Sigmoid colon (tissue), 4 donors: ENCODE data around the gene CLEC4D.

ENCODE experiments used
- EP300 ChIP-seq, 4 donors: sonication (generic); formaldehyde crosslinking; IDR thresholded peaks; one replicate each; pipeline ENCODE4 v1.6.1; 2017; ENCODE audit warnings: antibody characterized with exemption in 4 of 4
- POLR2A ChIP-seq, 2 donors: fragments of 450-650 bp; IDR thresholded peaks; one replicate each; pipeline ENCODE4 v1.6.1; 2016; ENCODE audit warnings: antibody characterized with exemption in 2 of 2, mild to moderate bottlenecking in 2 of 2, moderate library complexity in 2 of 2
- TF ChIP-seq, protein P1 (sequence below), 4 experiments: fragments of 450-650 bp in 3 of 4; fragments of 200-600 bp in 1 of 4; IDR thresholded peaks; one replicate each; pipeline ENCODE4 v1.5.1; 2016 to 2019; ENCODE audit warnings: antibody characterized with exemption in 4 of 4, mild to moderate bottlenecking in 3 of 4, moderate library complexity in 2 of 4

DNA sequence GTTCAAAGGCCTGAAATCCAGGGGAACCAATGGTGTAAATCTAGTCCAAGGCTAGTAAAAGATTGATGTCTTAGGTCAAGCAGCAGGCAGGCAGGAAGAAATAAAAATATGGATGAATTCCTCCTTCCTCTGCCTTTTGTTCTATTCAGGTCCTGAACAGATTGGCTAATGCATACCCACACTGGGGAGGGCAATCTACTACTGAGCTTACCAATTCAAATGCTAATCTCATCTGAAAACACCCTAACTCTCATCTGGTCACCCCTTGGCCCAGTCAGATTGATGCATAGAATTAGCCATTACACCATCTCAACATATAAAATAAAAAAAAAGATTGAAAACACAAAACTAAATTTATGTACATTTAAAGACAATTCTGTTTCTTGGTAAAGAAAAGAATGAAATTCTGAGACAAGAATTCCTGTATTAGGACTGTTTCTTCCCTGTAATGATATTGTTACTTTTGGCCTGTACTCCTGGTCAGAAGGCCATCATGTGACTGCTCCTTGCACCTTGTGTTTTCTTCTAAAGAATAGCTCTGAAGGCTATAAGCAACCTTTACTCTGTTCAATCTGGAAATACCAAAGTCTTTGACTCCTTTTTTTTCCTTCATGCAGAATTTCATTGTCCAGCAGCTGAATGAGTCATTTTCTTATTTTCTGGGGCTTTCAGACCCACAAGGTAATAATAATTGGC, 37.6 kb upstream of the CLEC4D start:
- TF ChIP-seq, protein P1, sequence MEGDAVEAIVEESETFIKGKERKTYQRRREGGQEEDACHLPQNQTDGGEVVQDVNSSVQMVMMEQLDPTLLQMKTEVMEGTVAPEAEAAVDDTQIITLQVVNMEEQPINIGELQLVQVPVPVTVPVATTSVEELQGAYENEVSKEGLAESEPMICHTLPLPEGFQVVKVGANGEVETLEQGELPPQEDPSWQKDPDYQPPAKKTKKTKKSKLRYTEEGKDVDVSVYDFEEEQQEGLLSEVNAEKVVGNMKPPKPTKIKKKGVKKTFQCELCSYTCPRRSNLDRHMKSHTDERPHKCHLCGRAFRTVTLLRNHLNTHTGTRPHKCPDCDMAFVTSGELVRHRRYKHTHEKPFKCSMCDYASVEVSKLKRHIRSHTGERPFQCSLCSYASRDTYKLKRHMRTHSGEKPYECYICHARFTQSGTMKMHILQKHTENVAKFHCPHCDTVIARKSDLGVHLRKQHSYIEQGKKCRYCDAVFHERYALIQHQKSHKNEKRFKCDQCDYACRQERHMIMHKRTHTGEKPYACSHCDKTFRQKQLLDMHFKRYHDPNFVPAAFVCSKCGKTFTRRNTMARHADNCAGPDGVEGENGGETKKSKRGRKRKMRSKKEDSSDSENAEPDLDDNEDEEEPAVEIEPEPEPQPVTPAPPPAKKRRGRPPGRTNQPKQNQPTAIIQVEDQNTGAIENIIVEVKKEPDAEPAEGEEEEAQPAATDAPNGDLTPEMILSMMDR (IDR thresholded peaks at IDR 0.05), result no peak
- TF ChIP-seq POLR2A (IDR thresholded peaks at IDR 0.05) (no peak), EP300 (IDR thresholded peaks at IDR 0.05) (no peak)
